GM21529 (cell line): ENCODE data around the gene WDR90.
"Not testable (repeated sequence)": the region's sequence is repeated elsewhere in the genome, so short reads cannot be mapped to it uniquely, and the experiment has no call there.

Source experiments
- ATAC-seq: cut with Tn5 transposase; IDR thresholded peaks from one replicate; pipeline ENCODE4 v1.9.1; 2021; ENCODE audit not compliant: unreplicated experiment

Gene WDR90

DNA sequence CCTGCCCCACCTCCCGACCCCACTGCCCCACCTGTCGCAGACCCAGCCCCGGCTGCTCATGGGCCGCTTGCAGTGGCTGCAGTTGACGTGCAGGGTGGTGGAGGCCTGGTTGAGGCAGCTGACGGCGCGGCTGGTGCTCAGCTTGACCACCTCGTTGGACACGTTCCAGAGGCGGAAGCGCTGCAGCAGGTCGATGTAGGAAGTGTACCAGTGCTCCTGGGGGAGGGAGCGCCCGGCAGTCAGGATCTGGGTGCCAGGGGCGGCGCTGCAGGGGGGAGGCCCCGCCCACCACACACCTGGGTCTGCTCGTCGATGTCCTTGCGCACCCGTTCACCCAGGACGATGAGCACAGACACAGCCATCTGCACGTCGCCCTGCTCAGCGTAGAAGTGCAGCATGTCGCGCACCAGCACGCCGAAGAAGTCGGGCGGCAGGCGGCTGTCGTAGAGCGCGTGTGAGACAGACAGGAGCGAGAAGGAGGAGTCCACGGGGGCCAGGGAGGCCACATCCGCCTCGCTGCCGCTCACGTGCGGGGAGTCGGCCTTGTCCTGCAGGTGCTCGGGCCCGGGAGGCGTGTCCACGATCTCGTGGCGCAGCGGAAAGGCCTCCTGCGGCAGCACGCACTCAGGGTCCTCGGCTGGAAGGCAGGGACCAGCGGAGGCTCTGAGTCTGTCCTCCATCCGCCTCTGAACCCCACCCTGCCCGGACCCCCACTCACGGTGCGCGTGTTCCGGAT is 36.0 kb downstream of the WDR90 start:
- no peak for ATAC-seq

DNA sequence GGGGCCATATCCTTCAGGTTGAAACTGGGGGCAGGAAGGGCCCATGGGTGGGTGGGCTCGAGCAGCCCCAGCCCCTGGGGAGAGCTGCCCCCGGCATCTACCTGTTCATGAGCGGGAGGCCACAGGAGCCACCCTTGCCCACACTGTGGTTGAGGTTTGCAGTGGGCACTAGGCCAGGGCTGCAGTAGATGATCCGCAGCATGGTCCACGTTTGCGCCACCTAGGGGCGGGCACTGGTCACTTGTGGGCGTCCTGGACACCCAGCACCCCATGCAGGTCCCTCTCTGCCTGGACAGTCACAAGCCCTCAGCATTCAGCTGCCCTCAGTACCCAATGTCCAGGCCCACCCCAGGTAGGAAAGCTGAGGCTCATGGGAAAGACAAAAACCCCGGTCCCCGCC is 36.8 kb downstream of the WDR90 start:
- ATAC-seq = no peak

DNA sequence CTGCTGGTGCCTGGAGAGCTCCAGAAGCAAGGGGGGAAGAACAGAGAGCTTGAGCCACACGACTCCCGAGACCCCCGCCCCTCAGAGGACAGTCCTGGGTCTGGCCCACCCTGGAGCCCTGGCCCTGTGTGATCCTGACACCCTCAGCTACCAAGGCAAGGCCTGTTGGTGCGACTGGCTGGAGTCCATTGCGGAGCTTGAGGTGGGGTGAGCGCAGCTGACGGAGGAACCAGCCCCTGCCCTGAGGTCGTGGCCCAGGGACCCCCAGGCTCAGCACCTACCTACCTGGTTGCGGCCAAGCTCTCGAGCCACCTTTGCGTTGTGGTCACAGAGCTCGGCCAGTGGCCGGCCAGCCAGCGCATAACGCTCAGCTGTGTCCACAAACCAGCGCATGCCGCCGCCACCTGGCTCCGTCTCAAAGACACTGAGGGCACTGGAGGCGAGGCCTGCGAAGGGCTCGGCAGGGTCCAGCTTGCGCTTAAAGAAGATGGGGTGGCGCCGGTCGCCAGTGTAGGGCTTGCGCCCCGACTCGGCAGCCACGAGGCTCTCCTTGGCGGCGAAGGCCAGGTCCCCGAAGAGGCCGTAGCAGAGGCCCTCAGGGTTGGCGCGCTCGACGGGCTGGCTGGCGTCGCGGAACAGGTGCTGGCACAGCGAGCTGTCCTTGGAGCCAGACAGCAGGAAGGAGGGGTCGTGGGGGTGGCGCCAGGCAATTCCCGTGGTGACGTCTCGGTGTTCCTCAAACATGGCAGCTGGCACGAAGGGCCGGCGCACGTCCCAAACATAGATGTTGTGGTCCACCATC is 37.5 kb downstream of the WDR90 start:
- ATAC-seq = no peak

DNA sequence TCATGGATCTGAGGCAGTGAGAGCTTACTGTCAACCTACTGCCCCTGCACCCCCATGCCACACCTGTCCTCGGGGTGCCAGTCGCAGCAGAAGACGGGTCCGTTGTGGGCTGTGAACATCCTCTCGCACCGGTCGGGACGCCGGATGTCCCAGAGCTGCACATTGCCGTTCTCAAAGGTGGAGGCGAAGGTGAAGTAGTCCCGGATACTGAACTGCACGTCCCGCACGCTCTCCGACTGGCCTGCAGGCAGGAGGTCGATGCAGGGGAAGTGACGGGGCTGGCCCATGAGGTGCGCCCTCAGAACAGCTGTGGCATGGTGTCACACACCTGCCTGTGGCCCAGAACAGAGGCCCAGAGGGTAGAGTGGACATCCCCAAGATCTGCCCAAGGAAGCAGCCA is 38.3 kb downstream of the WDR90 start:
- no peak for ATAC-seq

DNA sequence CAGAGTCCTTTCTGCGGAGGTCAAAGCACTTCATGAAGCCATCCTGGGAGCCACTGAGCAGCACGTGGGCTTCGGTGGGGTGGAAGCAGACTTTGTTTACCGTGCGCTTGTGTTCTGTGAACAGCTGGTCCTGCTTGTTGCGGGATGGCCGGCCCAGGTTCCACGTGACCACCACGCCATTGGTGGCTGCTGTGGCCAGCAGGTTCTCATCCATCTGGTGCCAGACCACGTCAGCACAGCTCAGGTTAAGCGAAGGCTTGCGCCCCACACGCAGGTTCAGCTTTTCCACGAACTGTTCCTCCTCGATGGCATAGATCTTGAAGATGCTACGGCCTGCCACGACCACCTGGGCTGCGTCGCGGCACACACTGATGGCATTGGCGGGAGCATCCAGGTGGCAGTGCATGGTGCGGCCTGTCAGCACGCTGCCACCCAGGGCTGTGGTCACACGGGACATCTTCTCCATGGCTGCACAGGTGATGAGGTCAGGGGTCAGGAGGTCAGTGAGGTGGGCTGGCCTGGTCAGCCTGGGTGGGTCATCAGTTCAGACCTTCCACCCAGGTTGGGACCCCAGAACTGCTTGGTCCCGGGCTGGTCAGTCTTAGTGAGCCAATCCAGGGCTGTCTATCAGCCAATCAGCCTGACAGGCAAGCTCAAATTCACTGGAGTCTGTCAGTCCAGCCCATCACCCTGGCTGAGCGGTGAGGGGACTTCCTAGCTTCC is 40.2 kb downstream of the WDR90 start:
- no peak for ATAC-seq

DNA sequence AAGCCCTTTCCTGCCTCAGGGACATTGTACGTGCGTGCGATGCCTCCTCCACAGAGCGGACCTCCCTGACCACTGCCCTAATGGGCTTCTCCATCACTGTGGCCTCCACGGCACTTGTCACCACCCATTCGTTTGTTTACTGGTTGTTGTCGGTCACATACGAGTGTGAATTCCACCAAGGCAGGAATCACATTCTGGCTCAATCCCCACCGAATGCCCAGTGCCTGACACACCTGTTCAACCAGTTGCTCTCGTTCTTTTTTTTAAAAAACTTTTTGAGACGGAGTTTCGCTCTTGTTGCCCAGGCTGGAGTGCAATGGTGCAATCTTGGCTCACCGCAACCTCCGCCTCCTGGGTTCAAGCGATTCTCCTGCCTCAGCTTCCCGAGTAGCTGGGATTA is 42.1 kb downstream of the WDR90 start:
- ATAC-seq = not testable (repeated sequence)

DNA sequence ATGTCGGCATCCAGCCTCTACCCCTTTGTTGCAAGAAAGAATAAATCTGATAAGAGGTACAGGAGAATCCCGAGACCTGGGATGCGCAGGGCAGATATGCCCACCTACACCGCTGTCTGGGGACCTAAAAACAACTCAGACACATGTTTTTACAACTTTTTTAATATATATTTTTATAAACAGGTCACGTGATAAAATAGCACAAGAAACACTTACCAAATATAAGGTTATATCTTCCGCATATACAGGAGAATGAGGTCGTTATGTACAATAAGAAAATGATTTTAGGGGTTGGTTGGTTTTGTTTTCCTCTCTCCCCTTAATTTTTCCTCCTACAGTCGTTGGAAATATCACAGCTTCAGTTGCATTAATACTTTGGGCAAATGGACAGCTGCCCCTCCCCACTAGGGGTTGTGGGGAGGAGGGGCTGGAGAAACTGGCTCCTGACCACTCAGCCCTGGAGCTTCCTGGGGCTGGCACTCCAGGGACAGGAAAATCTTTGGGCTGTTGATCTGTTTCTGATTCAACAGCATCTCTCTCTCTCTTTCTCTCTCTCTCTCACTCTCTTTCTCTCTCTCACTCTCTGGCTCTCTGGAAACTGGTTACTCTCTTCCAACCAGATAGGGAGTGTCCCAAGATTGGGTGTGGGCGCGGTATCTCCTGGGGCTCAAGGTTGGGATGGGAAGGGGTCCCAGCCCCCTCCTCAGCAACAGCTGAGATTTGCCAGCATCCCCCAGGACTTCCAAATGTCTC is 43.4 kb downstream of the WDR90 start:
- no peak for ATAC-seq

DNA sequence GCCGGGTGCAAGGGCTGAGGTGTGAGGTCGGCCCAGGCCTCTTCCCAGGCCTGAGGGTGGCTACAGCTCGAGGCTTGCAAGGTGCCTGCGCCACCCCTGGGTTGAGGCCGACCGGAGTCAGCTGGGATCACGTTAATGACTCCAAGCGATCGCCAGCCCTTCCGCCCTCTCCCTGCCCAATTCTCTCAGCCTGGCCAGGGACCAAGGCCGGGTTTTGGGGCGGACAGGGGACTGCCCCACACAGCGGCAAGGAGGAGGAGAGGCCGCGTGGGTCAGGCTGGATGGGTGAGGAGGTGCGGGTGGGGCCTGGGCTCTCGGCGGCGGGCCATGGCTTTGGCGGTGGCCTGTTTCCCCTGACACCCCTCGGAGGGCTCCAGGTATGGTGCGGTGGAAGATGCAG is 44.2 kb downstream of the WDR90 start:
- no peak for ATAC-seq

DNA sequence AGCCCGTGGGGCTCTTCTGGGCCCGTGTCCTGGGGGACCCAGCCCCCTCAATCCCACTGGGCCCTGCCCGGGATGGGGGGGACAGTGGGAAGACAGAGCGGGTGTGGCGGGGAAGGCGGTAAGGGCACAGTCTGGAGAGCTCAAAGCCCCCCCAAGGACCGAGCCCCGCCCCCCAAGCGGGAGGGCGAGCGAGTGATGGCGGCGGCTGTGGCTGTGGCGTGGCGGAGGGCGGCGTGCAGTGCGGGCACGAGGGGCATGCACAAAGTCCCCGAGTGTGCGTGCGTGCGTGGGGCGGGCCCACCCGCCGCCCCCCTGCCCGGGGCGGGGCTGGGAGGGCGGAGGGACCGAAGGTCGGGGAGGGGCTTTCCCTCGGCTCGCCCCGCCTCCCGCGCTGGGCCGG is 44.6 kb downstream of the WDR90 start:
- no peak for ATAC-seq

DNA sequence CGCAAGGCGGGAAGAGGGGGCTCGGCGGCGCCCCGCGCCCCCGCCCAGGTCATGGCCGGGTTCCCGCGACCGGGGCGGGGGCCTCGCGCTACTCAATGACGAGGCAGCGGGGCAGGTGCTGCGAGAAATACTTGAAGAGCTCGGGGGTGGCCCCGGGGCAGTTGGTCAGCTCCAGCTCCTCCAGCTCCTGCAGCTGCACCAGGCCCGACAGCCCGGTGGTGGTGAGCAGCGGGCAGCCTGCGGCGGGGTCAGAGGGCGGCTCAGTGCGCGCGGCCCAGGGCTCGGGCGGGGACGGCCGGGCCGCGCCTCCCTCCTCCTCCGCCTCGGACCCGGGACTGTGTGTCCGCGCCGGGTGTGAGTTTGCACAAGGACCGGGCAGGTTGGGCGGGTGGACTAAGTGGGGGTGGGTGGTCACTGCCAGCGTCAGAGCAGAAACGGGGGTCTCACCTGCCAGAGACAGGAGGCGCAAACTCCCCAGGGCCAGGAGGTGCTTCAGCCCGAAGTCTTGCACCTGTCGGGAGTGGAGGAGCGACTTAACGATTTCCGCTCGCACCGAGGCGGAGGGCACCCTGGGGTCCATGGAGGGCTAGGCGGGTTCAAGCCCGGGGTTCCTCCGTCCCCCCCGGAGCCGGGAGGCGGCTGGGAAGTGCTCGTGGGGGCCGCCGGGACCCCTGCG is 45.2 kb downstream of the WDR90 start:
- no peak for ATAC-seq

DNA sequence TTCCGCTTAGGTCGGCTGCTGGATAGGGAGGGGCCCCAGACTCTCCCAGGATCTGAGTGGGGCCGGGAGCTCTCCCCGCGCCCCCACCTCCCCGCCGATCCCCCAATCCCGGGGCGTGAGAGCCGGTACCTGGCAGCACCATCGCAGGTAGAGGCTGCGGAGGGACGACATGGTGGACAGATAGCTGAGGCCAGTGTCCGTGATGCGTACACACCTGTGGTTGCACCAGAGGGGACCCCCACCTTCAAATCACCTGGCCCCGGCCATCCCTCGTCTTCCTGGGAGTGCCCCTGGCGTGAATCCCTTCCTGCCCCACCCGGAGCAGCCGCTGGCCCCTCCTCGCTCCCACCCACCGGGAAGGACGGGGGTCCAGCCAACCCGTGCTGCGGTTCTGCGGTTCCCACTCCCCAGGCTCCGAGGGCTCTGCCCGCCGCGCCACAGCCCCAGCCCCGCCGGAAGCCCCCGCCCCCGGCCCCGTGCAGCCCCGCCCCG is 45.7 kb downstream of the WDR90 start:
- ATAC-seq = no peak

DNA sequence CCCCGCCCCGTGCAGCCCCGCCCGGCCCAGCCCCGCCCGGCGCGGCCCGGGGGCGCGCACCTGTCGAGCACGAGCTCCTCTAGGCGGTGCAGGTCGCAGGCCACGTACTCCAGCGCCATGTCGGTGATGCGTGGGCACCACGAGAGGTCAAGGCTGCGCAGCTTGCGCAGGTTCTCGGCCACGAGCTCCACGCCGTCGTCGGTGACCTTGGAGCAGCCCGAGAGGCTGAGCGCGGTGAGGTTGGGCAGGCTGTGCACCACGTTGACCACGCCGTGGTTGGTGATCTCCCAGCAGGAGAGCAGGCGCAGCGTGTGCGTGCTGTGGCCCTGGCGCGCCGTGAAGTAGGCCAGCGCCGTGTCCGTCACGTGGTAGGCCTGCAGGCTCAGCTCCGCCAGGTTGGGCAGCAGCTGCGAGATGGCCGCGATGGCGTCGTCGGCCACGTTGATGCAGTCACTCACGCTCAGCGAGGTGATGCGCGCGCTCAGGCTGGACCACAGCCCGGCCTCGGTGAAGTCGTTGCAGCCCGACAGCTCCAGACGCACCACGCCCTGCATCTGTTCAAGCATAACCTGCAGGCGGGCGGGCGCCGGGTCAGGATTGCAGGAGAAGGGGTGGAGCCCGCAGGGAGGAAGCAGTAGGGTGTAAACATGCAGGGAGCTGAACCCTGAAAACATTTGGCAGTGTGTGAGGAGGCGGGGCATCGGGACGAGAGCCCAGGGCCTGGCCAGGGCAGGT is 46.4 kb downstream of the WDR90 start:
- no peak for ATAC-seq

DNA sequence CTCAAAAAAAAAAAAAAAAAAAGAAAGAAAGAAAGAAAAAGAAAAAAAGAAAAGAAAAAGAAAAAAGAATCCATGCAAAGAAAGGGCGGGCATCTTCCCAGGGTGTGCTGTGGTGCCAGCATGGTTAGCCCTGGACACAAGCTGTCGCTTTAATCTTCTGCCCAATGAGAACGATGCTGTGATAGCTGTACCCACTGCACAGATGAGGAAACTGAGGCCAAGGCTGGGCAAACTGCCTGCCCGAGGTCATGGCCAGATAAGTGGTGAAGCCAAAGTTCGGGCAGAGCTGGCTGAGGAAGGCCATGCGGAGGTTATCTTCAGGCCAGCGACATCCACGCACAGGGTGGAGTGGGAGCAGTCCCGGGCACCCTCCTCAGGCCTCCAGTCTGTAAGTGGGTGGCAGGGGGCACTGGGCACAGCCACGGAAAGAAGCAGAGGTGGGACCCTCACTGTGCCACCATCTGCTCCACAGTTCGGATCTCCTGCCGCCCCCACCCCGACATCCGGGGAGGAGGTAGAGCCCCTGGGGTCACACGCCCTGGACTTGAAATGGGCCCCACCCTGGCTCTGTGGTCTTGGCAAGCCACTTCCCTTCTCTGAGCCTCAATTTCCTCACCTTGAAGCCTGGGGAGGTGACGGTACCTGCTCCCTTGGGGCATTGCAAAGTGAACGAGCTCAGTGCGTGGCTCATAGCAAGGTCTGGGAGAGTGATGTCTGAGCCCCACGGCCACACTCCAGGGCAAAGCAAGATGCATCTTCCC is 49.9 kb downstream of the WDR90 start:
- no peak for ATAC-seq

DNA sequence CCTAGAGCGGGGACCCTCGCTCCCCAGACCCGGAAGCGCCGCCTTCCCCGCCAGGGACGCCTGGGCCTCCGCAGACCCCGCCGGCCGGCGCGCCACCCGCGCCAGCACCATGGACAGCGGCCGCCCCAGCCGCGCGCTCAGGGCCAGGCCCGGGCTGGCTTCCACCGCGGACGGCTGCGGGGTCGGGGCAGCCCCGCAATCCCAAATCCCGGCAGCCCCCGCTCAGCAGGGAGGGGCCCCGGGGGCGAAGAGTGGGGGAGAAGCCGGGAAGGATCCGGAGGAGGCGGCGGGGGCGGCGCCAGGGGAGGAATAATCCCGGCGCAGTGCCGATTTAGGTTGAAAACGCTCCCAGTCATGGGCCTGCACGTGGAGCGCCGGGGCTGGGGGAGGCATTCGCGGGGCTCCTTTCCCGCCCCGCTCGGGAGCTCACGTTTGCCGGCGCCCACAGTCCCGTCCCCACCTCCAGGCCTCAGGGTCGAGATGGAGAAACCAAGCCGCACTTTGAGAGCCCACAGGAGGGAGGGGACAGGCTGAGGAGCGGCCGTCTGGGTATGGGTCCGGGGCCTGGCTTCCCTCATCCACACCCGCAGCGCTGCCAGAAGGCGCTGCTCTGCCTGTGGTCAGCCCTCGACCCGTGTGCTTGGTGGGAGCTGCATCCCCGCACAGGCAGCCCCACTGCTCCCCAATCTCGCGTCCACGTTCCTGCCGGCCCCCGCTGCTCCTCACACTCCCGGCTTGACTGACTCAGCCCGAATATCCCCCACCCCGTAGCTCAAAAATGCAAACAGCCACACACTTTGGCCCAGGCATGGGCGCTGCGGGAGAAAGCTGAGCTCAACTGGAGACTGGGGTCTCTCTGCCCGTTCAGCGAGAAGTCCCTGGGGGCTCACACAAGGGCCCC is 51.8 kb downstream of the WDR90 start:
- no peak for ATAC-seq

DNA sequence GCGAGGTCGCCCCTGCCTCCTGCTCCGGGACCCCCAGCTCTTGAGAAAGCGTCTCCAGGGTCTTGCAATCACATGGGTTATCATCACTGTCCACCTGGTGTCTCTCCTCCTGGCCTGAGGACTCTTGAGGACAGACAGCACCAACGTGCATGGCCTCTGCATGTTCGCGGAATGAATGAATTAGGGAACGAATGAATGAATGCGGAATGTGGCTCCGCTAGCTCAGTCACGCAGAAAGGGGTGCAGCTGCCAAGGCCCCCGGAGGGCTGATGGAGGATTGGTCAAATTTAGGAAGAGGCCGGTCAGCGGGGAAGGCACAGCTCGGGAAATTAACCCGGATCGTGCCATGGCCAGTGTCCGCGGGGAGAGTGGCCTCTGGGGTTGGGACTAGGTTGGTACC is 53.2 kb downstream of the WDR90 start:
- ATAC-seq = no peak

DNA sequence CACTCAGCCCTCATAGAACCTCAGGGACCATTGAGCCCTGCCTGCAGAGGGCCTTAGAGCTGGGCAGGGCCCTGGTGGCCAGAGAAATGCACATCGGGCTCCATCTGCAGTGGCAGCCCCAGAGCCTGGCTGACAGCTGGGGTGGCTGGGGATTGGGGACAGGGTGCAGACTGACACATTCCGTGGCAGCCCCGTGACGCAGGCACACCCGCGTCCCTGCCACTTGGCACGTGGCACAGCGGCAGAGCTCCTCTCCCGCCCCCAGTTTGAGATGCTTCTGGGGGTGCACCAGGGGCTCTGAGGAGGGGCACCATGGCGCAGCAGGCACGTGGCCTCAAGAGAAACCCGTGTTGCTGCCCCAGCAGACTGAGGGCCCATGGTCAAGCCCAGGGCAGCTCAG is 54.2 kb downstream of the WDR90 start:
- ATAC-seq = no peak

DNA sequence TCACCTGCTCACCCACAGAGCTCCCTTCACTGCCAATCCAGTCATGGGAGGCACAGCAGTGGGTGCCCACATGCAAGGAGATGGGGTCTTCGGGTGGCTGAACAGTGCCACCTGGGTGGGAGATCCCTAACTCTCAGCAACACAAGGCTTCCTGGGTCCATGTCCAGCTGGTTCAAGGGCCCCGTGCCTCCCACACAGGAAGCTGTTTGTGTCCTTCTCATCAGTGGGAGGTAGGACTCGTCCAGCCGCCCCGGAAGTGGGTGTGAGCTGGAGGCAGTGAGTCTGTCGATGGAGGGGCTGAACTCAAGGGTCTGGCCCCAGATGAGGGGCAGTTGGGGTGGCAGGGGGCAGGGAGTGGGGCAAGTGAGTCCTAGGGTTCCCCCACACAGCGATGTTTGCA is 54.9 kb downstream of the WDR90 start:
- no peak for ATAC-seq
